HepG2 (cell line): Measurements from ENCODE around the gene TPM3. TPM values are rescaled to one million over a fixed set of nuclear protein-coding genes. Genes with fewer than 3 reads are reported as not detected.

Experiments
- ATAC-seq: fragments of 200-7000 bp; cut with Tn5 transposase; 3 replicates; pipeline ENCODE4 v1.9.1; 2020; ENCODE audit warnings: mild to moderate bottlenecking, moderate library complexity
- BruUV-seq: library from RNA; stranded (reverse); fragments of 400-500 nt; replicated peaks from 2 replicates; lab custom pipeline; 2021; lab: Mats Ljungman, UMichigan
- CTCF ChIA-PET: fragments of 300-600 bp; formaldehyde crosslinking; extraction: SDS; loops from one replicate; lab custom pipeline; 2021; ENCODE audit warnings: low total read pairs, inconsistent platforms, low intra/inter-chr PET ratio; lab: Yijun Ruan, JAX
- POLR2A ChIA-PET: fragments of 350-600 bp; sonication (Branson Sonifier 250); formaldehyde crosslinking; loops from one replicate; lab custom pipeline; 2020; ENCODE audit warnings: antibody characterized with exemption, inconsistent platforms; lab: Yijun Ruan, JAX
- DNase-seq: peaks from one replicate; pipeline ENCODE4 v3.0.0-alpha.2; 2015; ENCODE audit warnings: low spot score
- FAIRE-seq: peaks from 3 replicates; lab custom pipeline; 2011; peaks lifted over from hg19 to GRCh38; lab: Jason Lieb, UNC
- H2AFZ ChIP-seq: one replicate; pipeline ENCODE4 v1.6.1; 2011; ENCODE audit warnings: low read length, inconsistent platforms
- H3K27ac ChIP-seq: fragments of 300-600 bp; 3 replicates; pipeline ENCODE4 v1.8.0; 2011; ENCODE audit warnings: mixed run types, mild to moderate bottlenecking, mixed read lengths, low read length, inconsistent platforms; ENCODE audit not compliant: insufficient read depth; ENCODE audit errors: extremely low read length
- H3K27me3 ChIP-seq, 2 experiments: fragments of 200-600 bp in 1 of 2; 2 replicates in 1 of 2; 3 replicates in 1 of 2; pipeline versions ENCODE4 v1.6.0 to v1.8.0; 2011; ENCODE audit warnings: low read length in 2 of 2, mild to moderate bottlenecking in 2 of 2, moderate library complexity in 2 of 2, inconsistent platforms in 1 of 2; ENCODE audit not compliant: insufficient read depth in 2 of 2, control insufficient read depth in 1 of 2
- H3K36me3 ChIP-seq, 2 experiments: fragments of 200-600 bp in 1 of 2; replicated peaks in 1 of 2; 2 replicates in 1 of 2; 3 replicates in 1 of 2; pipeline versions ENCODE4 v1.5.1 to v1.8.0; 2011; ENCODE audit warnings: low read length in 2 of 2, inconsistent platforms in 1 of 2; ENCODE audit not compliant: insufficient read depth in 2 of 2, control insufficient read depth in 1 of 2
- H3K4me1 ChIP-seq: 2 replicates; pipeline ENCODE4 v1.5.1; 2012; ENCODE audit warnings: low read length, inconsistent platforms; ENCODE audit not compliant: insufficient read depth
- H3K4me2 ChIP-seq: 2 replicates; pipeline ENCODE4 v1.6.0; 2011; ENCODE audit warnings: low read depth, low read length, inconsistent platforms
- H3K4me3 ChIP-seq, 3 experiments: fragments of 200-600 bp in 1 of 3; sonication (generic), shearing (Covaris generic) in 1 of 3; replicated peaks in 1 of 3; 2 replicates each; pipeline ENCODE4 v1.5.1; 2011 to 2016; ENCODE audit warnings: low read length in 3 of 3, inconsistent platforms in 2 of 3, low read depth in 2 of 3, mild to moderate bottlenecking in 2 of 3, control low read depth in 1 of 3, mixed read lengths in 1 of 3; ENCODE audit not compliant: insufficient read depth in 1 of 3
- H3K79me2 ChIP-seq: one replicate; pipeline ENCODE4 v1.6.1; 2011; ENCODE audit warnings: low read length, inconsistent platforms; ENCODE audit not compliant: insufficient read depth
- H3K9ac ChIP-seq: 2 replicates; pipeline ENCODE4 v1.6.0; 2011; ENCODE audit warnings: mild to moderate bottlenecking, low read depth, low read length, inconsistent platforms; ENCODE audit not compliant: insufficient read depth
- H3K9me3 ChIP-seq: 2 replicates; pipeline ENCODE4 v1.5.1; 2012; ENCODE audit warnings: mild to moderate bottlenecking, low read length
- H4K20me1 ChIP-seq: 2 replicates; pipeline ENCODE4 v1.6.0; 2011; ENCODE audit warnings: inconsistent platforms, mild to moderate bottlenecking, low read length, moderate library complexity; ENCODE audit not compliant: insufficient read depth
- JUN ChIP-seq: sonication (generic); formaldehyde crosslinking; IDR thresholded peaks from 2 replicates; pipeline ENCODE4 v1.4.0; 2020; ENCODE audit warnings: mild to moderate bottlenecking, missing genetic modification reagents
- ZNF12 ChIP-seq: sonication (generic); formaldehyde crosslinking; IDR thresholded peaks from 2 replicates; pipeline ENCODE4 v1.5.0; 2020; ENCODE audit warnings: missing genetic modification reagents
- ZNF274 ChIP-seq: sonication (generic); formaldehyde crosslinking; IDR thresholded peaks from 2 replicates; pipeline ENCODE4 v1.5.1; 2020; ENCODE audit warnings: mild to moderate bottlenecking, missing genetic modification reagents
- in situ Hi-C: cut with HindIII; loops from 2 replicates; pipeline ENCODE4 v1.10.0; 2017; ENCODE audit warnings: low pct_unique_long_range_greater_than_20kb; ENCODE audit not compliant: extremely low pct_ligation_motif_present
- intact Hi-C: fragments of 100-400 bp; cut with micrococcal nuclease; formaldehyde crosslinking; loops from one replicate; pipeline ENCODE4 v1.10.0; 2022; ENCODE audit not compliant: unreplicated experiment
- polyA plus RNA-seq, 8 experiments: library from polyadenylated mRNA; depleted of rRNA in 3 of 8; stranded (reverse) in 7 of 8; unstranded in 1 of 8; fragments of >200 nt; fragmentation: Illumina TruSeq in 4 of 8; extraction: Trizol in 4 of 8; gene quantifications; 2 replicates each; pipeline versions ENCODE4 v1.2.1 to v1.2.3, GENCODE V29; 2011 to 2016; ENCODE audit warnings: low read depth in 4 of 8, missing spikeins in 1 of 8, mixed read lengths in 1 of 8; ENCODE audit not compliant: insufficient read depth in 1 of 8
- total RNA-seq, 5 experiments: library from RNA; depleted of rRNA; stranded (reverse); fragments of >200 nt; fragmentation: Illumina TruSeq; extraction: Trizol; gene quantifications; 2 replicates each; pipeline ENCODE4 v1.2.3, GENCODE V29; 2016; ENCODE audit warnings: low read depth in 1 of 5
- TF ChIP-seq, protein P1 (sequence below): sonication (generic); formaldehyde crosslinking; IDR thresholded peaks from 2 replicates; pipeline ENCODE4 v1.4.0; 2020; ENCODE audit warnings: mild to moderate bottlenecking, missing genetic modification reagents
- TF ChIP-seq, protein P2 (sequence below): sonication (generic); formaldehyde crosslinking; IDR thresholded peaks from 2 replicates; pipeline ENCODE4 v1.5.0; 2020; ENCODE audit warnings: missing genetic modification reagents
- TF ChIP-seq, protein P3 (sequence below): sonication (generic); formaldehyde crosslinking; IDR thresholded peaks from one replicate; pipeline ENCODE4 v1.5.1; 2020; ENCODE audit warnings: mild to moderate bottlenecking, missing genetic modification reagents; ENCODE audit errors: not compliant biosample characterization

The TPM3 gene
- total and polyA plus RNA-seq, 2 of the 13 experiments (the other 11 are each of a cell fraction or from before 2014, with no cell fraction given) = 160 to 307 TPM

DNA sequence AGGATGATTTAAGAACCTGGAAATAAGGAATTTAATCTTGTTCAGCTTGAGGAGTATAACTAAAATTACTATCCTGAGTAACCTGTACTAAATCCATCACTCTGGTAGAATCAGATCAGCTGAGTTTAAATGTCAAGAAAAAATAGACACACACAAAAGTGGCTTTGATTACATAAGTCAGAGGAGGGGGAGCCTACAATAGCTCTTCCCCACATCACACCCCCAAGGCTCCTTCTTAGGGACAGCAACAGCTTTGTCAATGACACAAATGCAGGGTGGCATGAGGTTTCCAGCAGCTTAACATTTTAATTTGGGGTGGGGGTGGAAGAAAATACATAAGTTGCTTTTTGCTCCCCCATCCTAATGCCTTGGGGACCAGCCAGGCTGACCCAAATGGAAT, 24.4 kb downstream of the TPM3 start:
- ATAC-seq (no peak), FAIRE-seq (no peak), DNase-seq (no peak)
- Histone ChIP-seq H3K9ac (no peak overlapping the region), H3K4me3 (no peak overlapping the region), H3K27me3 (no peaks in the 10 kb centered on the region), H3K9me3 (no peaks in the 10 kb centered on the region), H3K79me2 (no peaks in the 10 kb centered on the region), H2AFZ (no peak overlapping the region), H3K36me3 (peaks cover 34 to 90% of the 10 kb centered on the region in 2 experiments), H3K27ac (no peak overlapping the region), H3K4me1 (no peaks in the 10 kb centered on the region), H3K4me2 (no peak overlapping the region), H4K20me1 (no peaks in the 10 kb centered on the region)
- in situ Hi-C loops = no loop called here
- CTCF ChIA-PET = no interaction called here
- POLR2A ChIA-PET = no interaction called here
- intact Hi-C loops = no loop called here
- TF ChIP-seq ZNF12 = no peak
- TF ChIP-seq, protein P1, sequence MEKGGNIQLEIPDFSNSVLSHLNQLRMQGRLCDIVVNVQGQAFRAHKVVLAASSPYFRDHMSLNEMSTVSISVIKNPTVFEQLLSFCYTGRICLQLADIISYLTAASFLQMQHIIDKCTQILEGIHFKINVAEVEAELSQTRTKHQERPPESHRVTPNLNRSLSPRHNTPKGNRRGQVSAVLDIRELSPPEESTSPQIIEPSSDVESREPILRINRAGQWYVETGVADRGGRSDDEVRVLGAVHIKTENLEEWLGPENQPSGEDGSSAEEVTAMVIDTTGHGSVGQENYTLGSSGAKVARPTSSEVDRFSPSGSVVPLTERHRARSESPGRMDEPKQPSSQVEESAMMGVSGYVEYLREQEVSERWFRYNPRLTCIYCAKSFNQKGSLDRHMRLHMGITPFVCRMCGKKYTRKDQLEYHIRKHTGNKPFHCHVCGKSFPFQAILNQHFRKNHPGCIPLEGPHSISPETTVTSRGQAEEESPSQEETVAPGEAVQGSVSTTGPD (CRISPR knock-in tag) = no peak
- TF ChIP-seq, protein P2, sequence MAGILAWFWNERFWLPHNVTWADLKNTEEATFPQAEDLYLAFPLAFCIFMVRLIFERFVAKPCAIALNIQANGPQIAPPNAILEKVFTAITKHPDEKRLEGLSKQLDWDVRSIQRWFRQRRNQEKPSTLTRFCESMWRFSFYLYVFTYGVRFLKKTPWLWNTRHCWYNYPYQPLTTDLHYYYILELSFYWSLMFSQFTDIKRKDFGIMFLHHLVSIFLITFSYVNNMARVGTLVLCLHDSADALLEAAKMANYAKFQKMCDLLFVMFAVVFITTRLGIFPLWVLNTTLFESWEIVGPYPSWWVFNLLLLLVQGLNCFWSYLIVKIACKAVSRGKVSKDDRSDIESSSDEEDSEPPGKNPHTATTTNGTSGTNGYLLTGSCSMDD (CRISPR knock-in tag) = no peak
- no peak for TF ChIP-seq ZNF274 (CRISPR knock-in tag)
- no peak for TF ChIP-seq JUN (CRISPR knock-in tag)
- TF ChIP-seq, protein P3, sequence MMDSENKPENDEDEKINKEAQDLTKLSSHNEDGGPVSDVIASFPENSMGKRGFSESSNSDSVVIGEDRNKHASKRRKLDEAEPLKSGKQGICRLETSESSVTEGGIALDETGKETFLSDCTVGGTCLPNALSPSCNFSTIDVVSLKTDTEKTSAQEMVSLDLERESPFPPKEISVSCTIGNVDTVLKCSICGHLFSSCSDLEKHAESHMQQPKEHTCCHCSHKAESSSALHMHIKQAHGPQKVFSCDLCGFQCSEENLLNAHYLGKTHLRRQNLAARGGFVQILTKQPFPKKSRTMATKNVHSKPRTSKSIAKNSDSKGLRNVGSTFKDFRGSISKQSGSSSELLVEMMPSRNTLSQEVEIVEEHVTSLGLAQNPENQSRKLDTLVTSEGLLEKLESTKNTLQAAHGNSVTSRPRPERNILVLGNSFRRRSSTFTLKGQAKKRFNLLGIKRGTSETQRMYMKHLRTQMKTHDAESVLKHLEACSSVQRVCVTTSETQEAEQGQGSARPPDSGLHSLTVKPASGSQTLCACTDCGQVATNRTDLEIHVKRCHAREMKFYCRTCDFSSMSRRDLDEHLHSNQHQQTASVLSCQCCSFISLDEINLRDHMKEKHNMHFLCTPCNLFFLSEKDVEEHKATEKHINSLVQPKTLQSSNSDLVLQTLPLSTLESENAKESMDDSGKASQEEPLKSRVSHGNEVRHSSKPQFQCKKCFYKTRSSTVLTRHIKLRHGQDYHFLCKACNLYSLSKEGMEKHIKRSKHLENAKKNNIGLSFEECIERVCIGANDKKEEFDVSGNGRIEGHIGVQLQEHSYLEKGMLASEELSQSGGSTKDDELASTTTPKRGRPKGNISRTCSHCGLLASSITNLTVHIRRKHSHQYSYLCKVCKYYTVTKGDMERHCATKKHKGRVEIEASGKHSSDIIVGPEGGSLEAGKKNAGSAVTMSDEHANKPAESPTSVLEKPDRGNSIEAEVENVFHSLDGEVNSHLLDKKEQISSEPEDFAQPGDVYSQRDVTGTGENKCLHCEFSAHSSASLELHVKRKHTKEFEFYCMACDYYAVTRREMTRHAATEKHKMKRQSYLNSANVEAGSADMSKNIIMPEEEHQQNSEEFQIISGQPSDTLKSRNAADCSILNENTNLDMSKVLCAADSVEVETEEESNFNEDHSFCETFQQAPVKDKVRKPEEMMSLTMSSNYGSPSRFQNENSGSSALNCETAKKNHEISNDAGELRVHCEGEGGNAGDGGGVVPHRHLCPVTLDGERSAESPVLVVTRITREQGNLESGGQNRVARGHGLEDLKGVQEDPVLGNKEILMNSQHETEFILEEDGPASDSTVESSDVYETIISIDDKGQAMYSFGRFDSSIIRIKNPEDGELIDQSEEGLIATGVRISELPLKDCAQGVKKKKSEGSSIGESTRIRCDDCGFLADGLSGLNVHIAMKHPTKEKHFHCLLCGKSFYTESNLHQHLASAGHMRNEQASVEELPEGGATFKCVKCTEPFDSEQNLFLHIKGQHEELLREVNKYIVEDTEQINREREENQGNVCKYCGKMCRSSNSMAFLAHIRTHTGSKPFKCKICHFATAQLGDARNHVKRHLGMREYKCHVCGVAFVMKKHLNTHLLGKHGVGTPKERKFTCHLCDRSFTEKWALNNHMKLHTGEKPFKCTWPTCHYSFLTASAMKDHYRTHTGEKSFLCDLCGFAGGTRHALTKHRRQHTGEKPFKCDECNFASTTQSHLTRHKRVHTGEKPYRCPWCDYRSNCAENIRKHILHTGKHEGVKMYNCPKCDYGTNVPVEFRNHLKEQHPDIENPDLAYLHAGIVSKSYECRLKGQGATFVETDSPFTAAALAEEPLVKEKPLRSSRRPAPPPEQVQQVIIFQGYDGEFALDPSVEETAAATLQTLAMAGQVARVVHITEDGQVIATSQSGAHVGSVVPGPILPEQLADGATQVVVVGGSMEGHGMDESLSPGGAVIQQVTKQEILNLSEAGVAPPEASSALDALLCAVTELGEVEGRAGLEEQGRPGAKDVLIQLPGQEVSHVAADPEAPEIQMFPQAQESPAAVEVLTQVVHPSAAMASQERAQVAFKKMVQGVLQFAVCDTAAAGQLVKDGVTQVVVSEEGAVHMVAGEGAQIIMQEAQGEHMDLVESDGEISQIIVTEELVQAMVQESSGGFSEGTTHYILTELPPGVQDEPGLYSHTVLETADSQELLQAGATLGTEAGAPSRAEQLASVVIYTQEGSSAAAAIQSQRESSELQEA = no peak
- BruUV-seq = no TSS peak
